Measurements from ENCODE around the gene NEDD9.

NEDD9 gene

GRCh38 chr6:11222385-11223277 is 9.8 kb downstream of the NEDD9 start:
- H3K27ac ChIP-seq = peak overlapping the region; percentile 54
- no peak for DNase-seq (ENCODE audit: low read depth, low spot score)

GRCh38 chr6:11221623-11222384 is 10.7 kb downstream of the NEDD9 start:
- peak overlapping the region; percentile 54 for H3K27ac ChIP-seq
- no peak for DNase-seq (ENCODE audit: low read depth, low spot score)

GRCh38 chr6:11219400-11219834 is 13.1 kb downstream of the NEDD9 start:
- DNase-seq (ENCODE audit: low read depth, low spot score) = no peak
- no peak overlapping the region for H3K27ac ChIP-seq

GRCh38 chr6:11218538-11219399 is 13.7 kb downstream of the NEDD9 start:
- H3K27ac ChIP-seq = no peak overlapping the region
- no peak for DNase-seq (ENCODE audit: low read depth, low spot score)

- H3K27ac ChIP-seq = no peak overlapping the region
- DNase-seq (ENCODE audit: low read depth, low spot score) = no peak
Measured at GRCh38 chr6:11218102-11218442, 14.4 kb downstream of the NEDD9 start.

GRCh38 chr6:11217360-11218101 is 14.9 kb downstream of the NEDD9 start:
- H3K27ac ChIP-seq = no peak overlapping the region
- no peak for DNase-seq (ENCODE audit: low read depth, low spot score)

GRCh38 chr6:11215773-11216172 is 16.7 kb downstream of the NEDD9 start:
- DNase-seq (ENCODE audit: low read depth, low spot score) = no peak
- H3K27ac ChIP-seq = no peak overlapping the region

GRCh38 chr6:11214901-11215300 is 17.6 kb downstream of the NEDD9 start:
- no peak overlapping the region for H3K27ac ChIP-seq
- no peak for DNase-seq (ENCODE audit: low read depth, low spot score)

GRCh38 chr6:11214084-11214833 is 18.2 kb downstream of the NEDD9 start:
- H3K27ac ChIP-seq = no peak overlapping the region
- no peak for DNase-seq (ENCODE audit: low read depth, low spot score)

- DNase-seq (ENCODE audit: low read depth, low spot score) = no peak
- H3K27ac ChIP-seq = no peak overlapping the region
Measured at GRCh38 chr6:11213422-11214021, 18.9 kb downstream of the NEDD9 start.

GRCh38 chr6:11212664-11213063 is 19.8 kb downstream of the NEDD9 start:
- H3K27ac ChIP-seq = peak overlapping the region; percentile 37
- no peak for DNase-seq (ENCODE audit: low read depth, low spot score)

GRCh38 chr6:11211254-11211653 is 21.2 kb downstream of the NEDD9 start:
- H3K27ac ChIP-seq = no peak overlapping the region
- no peak for DNase-seq (ENCODE audit: low read depth, low spot score)

- H3K27ac ChIP-seq = no peak overlapping the region
- no peak for DNase-seq (ENCODE audit: low read depth, low spot score)
Measured at GRCh38 chr6:11210386-11211138, 21.9 kb downstream of the NEDD9 start.

- DNase-seq (ENCODE audit: low read depth, low spot score) = no peak
Measured at GRCh38 chr6:11209906-11210305, 22.6 kb downstream of the NEDD9 start.

GRCh38 chr6:11209369-11209768 is 23.1 kb downstream of the NEDD9 start:
- H3K27ac ChIP-seq = peak overlapping the region; percentile 39
- DNase-seq (ENCODE audit: low read depth, low spot score) = no peak

More at GRCh38 chr6:11209906-11210305, 22.6 kb downstream of the NEDD9 start:
- H3K27ac ChIP-seq = peak overlapping the region; percentile 39

GRCh38 chr6:11208854-11209253 is 23.6 kb downstream of the NEDD9 start:
- peak overlapping the region; percentile 39 for H3K27ac ChIP-seq
- no peak for DNase-seq (ENCODE audit: low read depth, low spot score)

- no peak for DNase-seq (ENCODE audit: low read depth, low spot score)
- peak overlapping the region; percentile 80 for H3K27ac ChIP-seq
Measured at GRCh38 chr6:11208267-11208666, 24.2 kb downstream of the NEDD9 start.

All from epithelial cell of prostate (primary cell).